C4-2B (cell line): ENCODE measurements around the gene MAP3K5.

Experiments
- ZFX ChIP-seq: fragments of 450-650 bp; IDR thresholded peaks from 2 replicates; pipeline ENCODE4 v1.6.1; 2017
- TF ChIP-seq, protein P1 (sequence below): fragments of 450-650 bp; conservative IDR thresholded peaks from 2 replicates; pipeline ENCODE4 v1.5.1; 2017; ENCODE audit warnings: mild to moderate bottlenecking

DNA sequence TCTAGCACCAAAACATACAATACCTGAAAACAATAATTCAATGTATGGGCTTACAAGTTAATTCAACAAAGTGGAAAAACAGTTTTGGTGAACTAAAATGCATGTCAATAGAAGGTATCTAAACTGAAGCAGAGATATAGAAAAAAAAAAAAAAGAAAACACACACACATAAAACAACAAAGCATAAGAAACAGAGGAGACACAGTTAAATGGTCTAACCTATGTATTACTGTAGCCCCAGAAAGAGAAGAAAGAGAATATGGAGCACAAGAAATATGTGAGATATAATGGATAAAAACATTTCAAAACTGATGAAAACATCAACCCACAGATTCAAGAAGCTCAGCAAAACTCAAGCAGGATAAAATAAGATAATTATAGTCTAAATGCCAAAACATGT lies 118.7 kb downstream of the MAP3K5 start:
- TF ChIP-seq, protein P1, sequence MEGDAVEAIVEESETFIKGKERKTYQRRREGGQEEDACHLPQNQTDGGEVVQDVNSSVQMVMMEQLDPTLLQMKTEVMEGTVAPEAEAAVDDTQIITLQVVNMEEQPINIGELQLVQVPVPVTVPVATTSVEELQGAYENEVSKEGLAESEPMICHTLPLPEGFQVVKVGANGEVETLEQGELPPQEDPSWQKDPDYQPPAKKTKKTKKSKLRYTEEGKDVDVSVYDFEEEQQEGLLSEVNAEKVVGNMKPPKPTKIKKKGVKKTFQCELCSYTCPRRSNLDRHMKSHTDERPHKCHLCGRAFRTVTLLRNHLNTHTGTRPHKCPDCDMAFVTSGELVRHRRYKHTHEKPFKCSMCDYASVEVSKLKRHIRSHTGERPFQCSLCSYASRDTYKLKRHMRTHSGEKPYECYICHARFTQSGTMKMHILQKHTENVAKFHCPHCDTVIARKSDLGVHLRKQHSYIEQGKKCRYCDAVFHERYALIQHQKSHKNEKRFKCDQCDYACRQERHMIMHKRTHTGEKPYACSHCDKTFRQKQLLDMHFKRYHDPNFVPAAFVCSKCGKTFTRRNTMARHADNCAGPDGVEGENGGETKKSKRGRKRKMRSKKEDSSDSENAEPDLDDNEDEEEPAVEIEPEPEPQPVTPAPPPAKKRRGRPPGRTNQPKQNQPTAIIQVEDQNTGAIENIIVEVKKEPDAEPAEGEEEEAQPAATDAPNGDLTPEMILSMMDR: no peak
- TF ChIP-seq ZFX: no peak
